ENCODE results near the gene HOXB5. TPM values are rescaled to one million over a fixed set of nuclear protein-coding genes. Genes with fewer than 3 reads are reported as not detected.

The HOXB5 gene
- total RNA-seq, 1 experiment from 2014 or later = not detected

GRCh38 chr17:48566717-48567116 is 26.9 kb downstream of the HOXB5 start:
- Mint-ChIP-seq H3K27ac (no peak overlapping the region), H3K4me3 (no peak overlapping the region), H3K9me3 (peaks cover 0 to 7% of the 10 kb centered on the region in 2 experiments; a peak in 2 of 5 replicates), H3K4me1 (peaks cover 6 to 18% of the 10 kb centered on the region in 2 experiments), H3K36me3 (ENCODE audit: insufficient read depth in 1 of 3, low read depth in 3 of 3) (no peaks in the 10 kb centered on the region; a peak in 2 of 7 replicates), H3K27me3 (ENCODE audit: low read depth) (peaks cover 23% of the 10 kb centered on the region)
- no peak overlapping the region for H2AK5ac ChIP-seq (ENCODE audit: insufficient read length, low read length)
- no CpG with 5 or more reads among the region's 2 CpGs for WGBS (ENCODE audit: extremely low coverage, insufficient read length, low lambda C conversion rate)
- no peak overlapping the region for H3T11ph ChIP-seq (ENCODE audit: low read length)
- H2BK20ac ChIP-seq (ENCODE audit: low read depth, low read length, poor library complexity, severe bottlenecking) = no peak overlapping the region
- no peak overlapping the region for H2AFZ ChIP-seq (ENCODE audit: low read length)
- no peak overlapping the region for H3K23ac ChIP-seq (ENCODE audit: insufficient read length, low read depth, low read length)
- no peak overlapping the region for H2BK120ac ChIP-seq (ENCODE audit: low read depth, low read length, poor library complexity, severe bottlenecking)
- H3K4me1 ChIP-seq (ENCODE audit: insufficient read depth, low read length) = peaks cover 2% of the 10 kb centered on the region; the same call in 1 of the 2 replicates
- H2BK15ac ChIP-seq (ENCODE audit: low read depth, low read length) = no peak overlapping the region
- H4K20me1 ChIP-seq (ENCODE audit: control insufficient read depth, insufficient read depth, insufficient read length) = peaks cover 4% of the 10 kb centered on the region
- H4K5ac ChIP-seq (ENCODE audit: insufficient read length, low read depth, low read length) = no peak overlapping the region
- no peak for TF ChIP-seq CTCF (conservative IDR thresholded peaks at IDR 0.05)
- no peak overlapping the region for H2BK5ac ChIP-seq (ENCODE audit: insufficient read length, low read length)
- H3K18ac ChIP-seq (ENCODE audit: insufficient read length, low read depth, low read length) = no peak overlapping the region
- H4K8ac ChIP-seq (replicated peaks; ENCODE audit: insufficient read length, low read depth, low read length) = no peak overlapping the region
- H3K79me2 ChIP-seq (ENCODE audit: insufficient read depth, low read length) = no peaks in the 10 kb centered on the region
- peaks cover 99% of the 10 kb centered on the region for H3K27me3 ChIP-seq (ENCODE audit: insufficient read depth, low read length)
- H3K9ac ChIP-seq (ENCODE audit: extremely low read depth, insufficient read length, low read length) = no peak overlapping the region
- no peak overlapping the region for H3K14ac ChIP-seq (ENCODE audit: insufficient read depth, low read length)
- H4K91ac ChIP-seq (ENCODE audit: insufficient read length, low read depth, low read length) = no peak overlapping the region
- H3K23me2 ChIP-seq (ENCODE audit: insufficient read length, low read depth, low read length, poor library complexity, severe bottlenecking) = no peaks in the 10 kb centered on the region
- H3K4me2 ChIP-seq (ENCODE audit: insufficient read depth, insufficient read length, low read length) = no peak overlapping the region
- no peaks in the 10 kb centered on the region for H3K79me1 ChIP-seq (ENCODE audit: insufficient read depth, low read depth, low read length, poor library complexity, severe bottlenecking)
- no peak for DNase-seq
- H2BK12ac ChIP-seq (ENCODE audit: insufficient read length, low read depth, low read length) = no peak overlapping the region
- H3K27ac ChIP-seq (ENCODE audit: insufficient read length, low read depth, low read length) = no peak overlapping the region
- H3K4ac ChIP-seq (ENCODE audit: low read depth, low read length) = no peak overlapping the region
- H3K56ac ChIP-seq (ENCODE audit: insufficient read length, low read depth, low read length) = no peak overlapping the region
- no peaks in the 10 kb centered on the region for H3K9me3 ChIP-seq (ENCODE audit: control insufficient read depth, low read depth, low read length)
